ENCODE data around the gene HEG1.

The HEG1 gene

DNA sequence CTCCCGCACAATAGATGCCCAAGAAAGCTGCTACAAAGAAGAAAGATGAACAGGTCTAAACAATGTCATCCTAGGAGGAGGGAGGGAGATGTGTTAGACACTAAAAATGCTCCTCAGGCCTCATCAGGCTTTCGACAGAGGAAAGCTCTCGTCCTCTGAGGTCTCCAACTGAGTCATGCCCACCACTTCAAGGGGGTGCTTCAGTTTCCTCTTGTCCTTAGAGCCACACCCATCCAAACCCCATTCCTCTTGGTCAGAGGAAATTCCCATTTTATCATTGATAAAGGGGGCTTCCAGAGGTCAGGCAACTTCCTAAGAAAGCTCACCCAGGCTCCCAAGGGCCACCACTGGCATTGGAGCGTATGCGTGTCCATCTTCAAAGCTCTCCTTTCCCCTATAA is 50.1 kb downstream of the HEG1 start:
- DNase-seq, result no peak

DNA sequence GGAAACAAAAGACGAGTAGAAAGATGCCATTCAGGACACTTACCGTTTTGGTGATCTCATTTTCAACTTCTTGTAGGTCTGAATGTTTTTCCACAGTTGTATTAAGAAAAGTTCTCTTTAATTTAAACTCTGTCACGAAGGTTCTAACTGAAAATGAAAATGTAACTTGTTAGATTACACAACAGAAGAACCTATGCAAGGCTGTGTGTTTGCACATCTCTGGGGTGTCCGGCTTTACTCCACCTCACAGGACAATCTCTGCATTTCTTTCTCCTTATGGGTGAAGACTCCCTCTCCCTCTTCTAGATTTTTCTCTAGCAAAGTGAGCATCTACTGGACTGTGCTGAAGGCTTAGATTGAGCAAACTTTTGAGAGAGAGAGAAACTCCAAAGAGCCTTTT is 50.6 kb downstream of the HEG1 start:
- DNase-seq, result no peak

DNA sequence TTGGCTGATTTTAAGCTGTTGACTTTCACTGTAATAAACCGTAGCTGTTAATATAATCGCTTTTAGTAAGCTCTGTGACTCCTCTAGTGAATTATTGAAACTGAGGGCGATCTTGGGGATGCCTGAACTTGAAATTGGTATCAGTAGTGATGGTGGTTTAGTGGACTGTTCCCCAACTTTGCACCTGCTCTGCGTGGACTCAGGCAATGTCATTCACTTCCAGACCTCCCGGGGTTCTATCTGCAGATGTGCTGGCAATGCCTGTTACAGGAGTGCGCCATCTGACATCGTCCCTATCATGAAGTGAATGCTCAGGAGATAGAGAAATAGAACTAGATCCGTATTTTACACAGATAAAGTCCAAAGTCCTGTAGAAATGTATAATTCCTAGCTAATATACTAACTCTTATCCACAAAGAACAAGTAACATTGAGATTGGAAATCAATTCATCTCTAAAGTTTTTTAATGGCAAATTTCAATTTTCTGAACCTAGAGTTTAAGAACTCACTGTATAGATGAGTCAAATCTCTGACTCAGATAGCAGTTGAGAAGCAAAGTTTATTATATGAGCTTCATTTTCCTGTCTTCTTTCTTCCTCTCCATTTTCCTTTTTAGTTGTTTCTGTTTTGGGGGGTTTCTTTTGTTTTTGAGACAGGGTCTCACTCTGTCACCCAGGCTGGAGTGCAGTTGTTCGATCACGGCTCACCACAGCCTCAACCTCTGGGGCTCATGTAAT is 51.8 kb downstream of the HEG1 start:
- no peak for DNase-seq

DNA sequence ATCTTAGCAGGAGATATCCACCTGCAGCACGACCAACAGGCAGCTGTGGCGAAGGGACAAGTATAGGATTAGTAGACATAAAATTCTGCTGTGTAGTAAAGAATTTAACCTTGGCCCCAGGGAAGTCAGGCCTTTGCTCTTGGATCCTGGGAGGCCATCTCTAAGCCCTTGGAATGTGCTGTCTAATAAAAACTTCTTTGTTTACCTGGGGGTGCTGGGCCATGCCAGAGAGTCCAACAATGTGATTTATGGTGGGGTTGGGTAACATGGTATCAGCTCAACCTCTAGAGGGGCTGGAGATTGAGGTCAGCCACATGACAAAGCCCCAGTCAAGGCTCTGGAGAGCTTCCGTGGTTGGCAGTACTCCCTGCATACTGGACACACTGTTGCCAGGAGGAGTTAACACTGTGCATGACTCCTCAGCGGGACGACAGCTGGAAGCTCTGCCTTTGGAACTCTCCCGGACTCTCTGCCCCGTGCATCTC is 52.4 kb downstream of the HEG1 start:
- no peak for DNase-seq

DNA sequence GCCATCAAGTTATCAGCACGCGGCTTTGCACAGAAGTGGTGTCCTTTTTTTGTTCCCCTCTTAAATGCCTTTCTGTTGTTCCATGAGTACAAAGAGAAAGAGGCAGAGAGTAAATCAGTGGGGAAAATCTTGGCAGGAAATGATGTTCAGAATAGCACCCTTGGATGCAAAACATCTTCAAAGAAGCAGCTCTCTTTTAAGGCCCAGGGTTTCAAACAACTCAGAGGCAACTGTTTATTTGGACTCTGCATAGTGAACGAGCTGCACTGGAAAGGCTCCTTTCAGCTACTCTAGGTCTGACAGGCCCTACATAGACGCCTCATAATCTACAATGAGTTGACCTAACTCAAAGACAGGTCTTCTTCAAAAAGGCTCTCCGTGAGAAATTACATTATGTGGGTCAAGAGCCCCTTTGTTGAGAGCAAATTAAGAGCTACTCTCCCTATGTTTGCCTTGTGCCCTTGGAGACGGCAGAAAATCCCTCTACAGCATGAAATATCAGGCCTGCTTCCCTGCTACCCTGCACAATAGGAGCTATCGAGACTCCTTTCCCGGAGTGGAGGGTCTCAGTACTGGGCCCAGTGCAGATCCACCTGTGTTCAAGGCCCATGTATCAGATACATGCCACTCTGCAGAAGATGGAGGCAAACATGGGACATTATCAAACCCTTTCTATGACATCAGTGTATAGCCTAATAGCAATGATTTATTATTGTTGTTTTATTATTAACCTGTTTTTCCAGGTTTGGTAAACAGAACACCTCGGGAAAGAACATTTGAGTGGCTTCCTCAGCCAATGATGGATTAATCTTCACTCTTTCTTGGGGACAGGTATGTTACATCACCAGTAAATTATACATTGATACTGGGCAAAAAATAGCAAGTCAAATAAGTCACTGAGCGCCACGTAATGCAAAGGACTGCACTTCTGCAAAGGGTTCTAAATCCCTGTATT is 53.1 kb downstream of the HEG1 start:
- DNase-seq, result no peak

DNA sequence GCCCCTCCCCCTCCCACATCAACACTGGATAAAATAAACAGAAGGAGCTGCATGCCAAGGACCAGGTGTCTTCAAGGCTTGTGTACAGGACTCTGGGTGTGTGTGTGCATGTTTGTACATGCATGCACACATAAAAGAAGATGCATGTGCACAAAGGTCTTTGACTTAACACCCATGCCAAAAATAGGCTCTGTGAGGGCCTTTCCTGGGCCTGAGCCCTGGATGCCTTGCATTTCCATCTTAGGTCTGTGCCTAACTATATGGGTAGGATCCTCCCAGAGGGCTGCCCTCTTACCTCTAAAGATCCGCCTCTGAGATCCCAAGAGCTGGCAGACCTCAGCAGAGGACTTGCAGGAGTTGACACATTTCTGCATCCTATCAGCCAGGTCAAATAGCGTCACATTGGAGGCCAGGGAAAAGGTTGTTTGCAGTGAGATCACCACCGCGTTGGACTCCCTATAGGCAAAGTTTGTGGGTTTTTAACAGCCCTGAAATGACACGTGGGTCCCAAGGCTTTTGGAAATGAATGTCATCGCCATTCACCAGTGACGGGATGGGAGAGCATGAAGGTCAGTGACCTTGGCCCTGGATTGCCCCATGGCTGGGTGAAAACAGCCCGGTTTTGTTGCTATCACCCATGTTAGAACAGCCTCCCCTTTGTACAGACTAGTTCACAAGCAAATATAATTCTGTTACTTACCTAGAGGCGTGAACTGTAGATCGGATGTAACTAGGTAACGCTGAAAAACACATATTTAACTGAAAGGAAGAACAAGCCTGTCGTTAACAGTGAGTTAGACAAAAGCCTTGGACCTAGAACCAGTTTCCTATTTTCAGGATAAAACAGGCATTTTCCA is 54.0 kb downstream of the HEG1 start:
- DNase-seq, result no peak

DNA sequence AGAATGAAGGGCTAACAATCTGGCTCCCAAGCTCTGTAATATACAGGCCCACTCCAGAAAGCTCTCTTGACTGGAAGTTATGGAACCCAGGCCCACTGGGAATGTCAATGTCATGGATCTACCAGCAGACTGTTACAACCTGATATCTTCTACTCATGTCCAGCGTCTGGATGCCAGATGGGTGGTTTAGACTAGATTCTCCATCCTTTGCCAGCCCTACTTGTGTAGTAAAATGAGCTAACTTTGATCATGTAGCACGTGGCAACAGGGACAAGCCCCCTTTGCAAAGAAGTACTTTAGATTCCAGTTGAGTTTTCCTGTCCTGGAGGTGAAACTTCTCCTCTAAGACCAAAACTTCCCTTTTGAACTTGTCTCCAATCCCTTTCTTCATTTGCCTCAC is 55.1 kb downstream of the HEG1 start:
- no peak for DNase-seq

DNA sequence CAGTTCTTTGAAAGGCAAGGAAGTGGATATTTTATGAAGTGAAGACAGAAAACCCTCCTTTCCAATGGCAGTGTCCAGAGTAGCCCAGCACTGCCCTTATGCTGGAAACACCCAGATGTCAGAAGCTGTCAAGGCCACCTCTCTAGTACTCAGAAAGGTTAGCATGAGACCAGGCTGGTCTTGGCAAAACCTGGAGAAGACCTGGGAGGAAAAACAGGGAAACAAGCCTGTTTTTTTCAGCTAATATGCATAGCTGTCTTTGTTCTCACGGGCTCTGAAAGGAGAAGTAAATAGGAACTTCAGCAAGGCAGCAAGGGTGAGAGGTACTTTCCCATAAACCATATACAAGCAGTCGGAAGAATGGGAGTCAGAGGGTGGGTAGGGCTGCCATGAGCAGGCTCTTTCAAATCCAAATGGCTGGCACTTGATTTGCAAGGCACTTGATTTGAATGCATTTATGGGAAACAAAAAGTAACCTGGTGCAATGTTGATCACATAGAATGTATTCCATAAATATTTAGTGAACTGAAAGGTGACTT is 55.8 kb downstream of the HEG1 start:
- DNase-seq, result no peak

DNA sequence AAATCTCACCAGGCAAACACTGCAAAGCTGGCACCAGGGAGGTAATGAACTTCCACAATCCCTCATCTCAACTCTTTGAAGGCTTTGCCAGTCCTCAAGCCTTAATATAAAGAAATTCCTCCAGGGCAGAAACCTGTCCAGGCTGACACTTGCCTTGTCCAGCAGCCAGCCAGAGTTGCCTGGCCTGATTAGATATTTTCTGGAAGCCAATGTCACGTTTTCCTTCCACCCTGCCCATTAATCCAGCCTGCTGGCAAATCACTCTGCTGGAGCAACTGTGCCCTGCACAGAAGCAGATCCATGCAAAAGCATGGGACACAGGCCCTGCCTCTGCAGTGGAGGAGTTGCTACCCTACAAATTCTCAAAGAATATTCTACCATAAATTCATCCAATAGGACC is 56.5 kb downstream of the HEG1 start:
- DNase-seq, result no peak

DNA sequence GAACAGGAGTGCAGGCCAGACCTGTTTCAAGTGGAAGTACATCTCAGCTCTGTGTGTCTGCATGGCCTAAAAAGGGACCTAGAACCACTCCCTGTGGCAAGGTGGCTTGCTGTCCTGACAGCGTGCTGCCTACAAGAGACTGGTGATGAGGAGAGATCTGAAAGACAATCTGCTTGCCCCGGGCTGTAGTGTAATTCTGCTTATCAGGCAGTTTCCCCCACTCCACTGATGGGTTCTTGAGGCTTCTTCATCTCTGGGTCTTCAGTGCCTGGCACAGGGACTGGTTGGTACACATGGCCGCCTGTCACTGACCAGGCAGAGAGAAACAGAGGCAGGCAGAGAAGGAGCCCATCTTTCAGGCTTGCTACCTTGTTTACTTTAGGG is 57.6 kb downstream of the HEG1 start:
- DNase-seq, result no peak

DNA sequence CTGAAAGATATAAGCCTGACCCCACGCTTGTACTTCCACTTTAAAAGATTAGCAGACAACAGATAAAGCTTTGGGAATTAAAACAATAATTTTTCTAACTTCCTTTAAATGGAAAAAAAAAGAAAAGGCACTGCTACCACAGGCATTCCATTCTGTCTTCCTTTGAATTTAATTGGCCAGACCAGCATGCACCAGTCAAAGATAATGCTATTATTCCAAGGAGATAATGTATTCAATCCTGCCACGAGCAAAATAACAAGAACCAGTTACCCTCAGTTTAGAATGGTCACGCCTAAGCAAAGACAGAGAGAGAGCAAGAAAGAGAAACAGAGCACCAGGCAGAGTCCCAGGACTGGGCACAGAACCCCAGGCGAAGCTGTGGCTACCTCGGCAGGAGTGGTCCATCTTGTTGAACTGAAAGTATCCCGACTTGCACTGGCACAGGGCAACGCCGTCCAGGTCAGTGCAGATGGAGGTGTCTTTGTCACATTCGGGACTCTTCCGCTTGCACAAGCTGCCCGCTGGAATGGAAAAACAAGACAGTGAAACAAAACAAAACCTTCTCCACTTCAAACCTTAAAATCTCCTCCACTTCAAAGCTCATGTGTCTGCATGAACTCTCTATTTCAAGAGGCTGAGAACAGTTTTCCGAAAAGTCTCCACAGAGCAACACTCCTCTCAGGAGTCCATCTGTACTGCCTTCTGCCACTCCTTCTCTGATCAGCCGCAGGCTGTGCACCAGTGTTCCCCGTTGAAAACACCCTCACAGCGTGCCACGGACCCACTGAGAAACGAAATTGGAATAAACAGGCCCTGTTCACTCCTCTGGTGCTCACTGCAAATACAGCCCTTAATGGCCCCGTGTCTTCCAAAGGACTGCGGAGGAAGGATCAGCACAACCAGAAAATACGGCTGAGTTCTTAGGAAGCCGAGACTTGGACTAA is 58.2 kb downstream of the HEG1 start:
- no peak for DNase-seq

DNA sequence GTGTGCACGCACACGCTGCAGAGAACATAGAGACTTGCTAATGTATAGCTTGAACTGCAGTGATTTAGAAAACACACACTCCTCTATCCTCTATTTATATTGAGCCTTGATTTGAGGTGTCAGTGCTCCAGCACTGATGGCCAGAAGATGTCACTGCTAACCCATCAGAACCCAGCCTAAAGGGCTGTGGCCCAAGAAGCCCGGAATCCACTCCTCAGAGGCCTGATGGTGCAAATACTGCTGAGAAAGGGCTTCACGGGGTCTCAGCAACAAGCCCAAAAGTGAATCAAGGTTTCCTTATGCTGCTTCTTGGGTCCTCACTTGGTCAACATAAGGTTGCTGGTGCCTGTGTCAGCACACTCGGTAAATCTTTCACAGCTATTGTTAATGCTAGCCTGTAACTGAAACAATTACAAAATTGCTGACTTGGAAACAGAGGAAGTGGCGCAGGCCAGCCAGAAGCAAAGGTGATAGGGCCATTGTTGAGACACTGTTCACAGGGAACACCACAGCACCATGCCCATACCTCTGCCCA is 60.3 kb downstream of the HEG1 start:
- peak; percentile 14 for DNase-seq

DNA sequence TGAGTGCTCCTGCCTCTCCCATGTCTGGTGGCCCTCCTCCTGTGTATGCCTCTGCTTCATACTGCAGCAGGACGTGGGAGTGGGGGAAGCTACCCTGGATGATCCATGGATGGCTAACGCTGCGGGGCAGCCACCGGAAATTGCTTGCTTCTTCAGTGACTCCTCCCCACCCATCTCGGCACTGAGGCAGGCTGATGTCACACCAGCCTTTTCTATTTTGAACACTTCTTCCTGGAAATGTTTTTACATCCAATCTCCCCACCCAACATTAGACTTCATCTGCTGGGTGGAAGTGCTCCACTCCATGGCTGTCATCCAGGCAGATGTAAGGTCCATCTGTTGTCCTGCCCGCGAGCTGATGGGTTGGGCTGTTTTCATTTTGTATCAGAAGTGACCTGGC is 62.3 kb downstream of the HEG1 start:
- DNase-seq, result no peak

DNA sequence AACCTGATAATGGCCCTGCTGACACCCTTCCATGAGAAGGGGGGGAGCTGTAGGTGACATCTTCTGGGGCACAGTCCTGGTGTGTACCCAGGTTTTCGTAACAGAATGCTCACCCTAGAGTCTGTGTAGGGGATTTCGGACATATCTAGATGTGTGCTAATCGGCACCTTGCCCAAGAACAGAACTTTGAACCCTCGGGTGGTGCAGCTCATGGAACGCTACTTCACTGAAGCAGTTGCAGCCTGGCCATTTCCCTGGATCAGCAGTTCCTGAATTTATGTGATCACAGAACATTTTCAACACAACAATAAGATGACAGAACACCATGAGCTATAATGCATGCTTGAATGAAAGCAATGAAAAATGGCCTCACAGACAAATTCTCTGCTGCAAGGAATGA is 63.8 kb downstream of the HEG1 start:
- no peak for DNase-seq

DNA sequence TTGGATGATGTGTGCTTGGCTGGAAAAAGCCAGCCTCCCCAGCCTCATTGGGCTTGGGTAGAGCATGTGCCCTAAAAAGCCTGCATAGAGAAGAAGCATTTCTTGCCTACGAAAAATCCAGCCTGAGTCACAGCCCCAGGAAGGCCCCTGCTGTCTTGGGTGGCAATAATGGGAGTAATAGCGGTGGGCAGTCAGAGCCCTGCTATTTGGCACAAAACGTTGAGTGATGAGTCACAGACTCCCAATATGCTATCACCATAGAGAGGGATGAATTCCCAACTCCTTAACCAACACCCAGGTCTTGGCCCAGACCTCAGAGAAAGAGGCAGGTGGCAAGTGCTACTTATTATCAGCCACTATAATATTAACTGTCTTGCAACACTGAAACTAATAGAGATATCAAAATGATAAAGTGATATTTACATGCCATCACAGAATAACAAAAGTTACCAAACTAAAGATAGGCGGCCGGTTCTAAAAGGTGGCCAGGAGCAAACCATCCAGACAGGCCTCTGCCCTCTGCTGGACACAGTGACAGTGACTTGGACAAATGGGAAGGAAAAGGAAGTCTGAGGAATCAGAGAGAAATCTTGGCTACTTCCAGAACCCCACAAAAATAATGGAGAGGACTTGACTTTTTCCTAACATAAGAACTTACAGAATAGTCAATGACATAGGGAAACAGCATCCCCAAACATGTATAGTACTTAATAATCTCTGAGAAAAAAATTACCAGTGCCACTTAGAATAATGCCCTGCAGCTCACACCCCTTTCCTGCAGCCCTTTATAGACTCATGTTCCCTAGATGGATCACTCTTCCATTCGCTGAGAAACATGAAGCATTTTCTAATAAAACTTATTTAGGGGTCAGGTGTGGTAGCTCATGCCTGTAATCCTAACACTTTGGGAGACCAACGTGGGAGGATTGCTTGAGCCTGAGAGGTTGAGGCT is 69.3 kb downstream of the HEG1 start:
- DNase-seq, result no peak

DNA sequence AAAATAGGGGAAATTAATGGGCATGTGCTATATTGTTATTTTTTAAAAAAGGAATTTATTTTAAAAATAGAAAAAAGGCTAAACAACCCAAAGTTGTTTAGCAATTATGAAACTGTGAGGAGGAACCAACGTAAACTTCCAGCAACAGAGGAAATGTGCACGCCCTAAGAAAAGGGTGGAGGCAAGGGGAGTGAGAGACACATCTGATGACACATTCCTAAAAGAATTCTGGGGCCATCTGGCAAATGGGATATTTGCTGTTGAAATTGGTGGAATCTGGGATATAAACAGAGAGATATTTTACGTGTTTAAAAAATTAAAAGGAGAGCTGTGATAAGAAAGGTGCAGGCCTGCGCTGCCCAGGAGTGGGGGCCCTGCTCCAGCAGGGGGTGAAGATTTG is 70.4 kb downstream of the HEG1 start:
- no peak for DNase-seq

DNA sequence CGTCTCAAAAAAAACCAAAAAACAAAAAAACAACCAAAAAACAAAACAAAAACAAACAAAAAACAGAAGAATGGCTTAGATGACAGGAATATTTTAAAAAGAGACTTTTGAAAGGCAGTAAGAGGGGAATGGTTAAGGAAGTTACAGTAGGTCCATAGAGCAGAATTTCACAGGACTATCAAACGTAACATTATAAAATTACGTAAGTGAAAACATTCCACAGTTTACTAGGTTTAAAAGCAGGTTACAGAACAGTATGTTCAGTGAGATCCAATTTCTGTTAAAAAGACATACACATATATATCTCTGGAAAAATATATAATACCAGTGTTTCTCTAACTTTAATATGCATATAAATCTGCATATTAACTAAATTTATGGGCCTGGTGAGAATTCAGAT is 71.0 kb downstream of the HEG1 start:
- DNase-seq, result no peak

DNA sequence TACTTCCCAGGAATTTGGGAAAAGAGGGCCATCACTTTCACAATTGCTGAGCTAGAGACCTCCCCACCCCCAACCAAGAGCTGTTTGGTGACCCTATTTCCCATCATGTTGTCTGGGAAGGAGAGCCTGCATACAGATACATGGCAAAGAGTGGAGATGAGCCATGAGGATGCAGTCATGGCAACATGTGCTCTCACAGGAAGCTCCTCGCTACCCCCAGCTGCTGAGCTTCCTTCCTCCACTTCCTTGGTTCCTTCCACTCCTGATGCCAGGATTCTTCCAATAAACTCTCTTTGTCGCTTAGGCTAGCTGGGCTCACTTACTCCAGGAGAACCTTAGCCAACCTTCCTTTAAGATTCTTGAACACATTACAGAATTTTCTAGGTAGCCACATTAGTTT is 72.9 kb downstream of the HEG1 start:
- no peak for DNase-seq

DNA sequence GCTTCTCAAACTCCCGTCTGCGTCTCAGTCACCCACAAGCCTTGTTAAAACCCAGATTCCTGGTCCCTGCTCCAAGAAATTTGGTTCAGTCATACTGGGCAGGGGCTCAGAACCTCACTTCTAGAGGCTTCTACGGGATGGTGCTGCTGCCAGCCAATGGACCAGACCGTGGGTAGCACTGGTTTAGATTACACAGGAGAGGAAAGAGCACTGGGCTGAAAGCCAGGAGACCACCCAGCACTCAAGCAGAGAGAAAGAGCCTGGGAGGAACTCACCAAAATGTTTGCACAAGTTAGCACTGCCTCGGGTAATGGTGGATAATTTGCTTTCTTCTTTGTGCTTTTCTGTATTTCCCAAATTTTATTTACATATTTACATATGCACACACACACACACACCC is 74.3 kb downstream of the HEG1 start:
- no peak for DNase-seq

DNA sequence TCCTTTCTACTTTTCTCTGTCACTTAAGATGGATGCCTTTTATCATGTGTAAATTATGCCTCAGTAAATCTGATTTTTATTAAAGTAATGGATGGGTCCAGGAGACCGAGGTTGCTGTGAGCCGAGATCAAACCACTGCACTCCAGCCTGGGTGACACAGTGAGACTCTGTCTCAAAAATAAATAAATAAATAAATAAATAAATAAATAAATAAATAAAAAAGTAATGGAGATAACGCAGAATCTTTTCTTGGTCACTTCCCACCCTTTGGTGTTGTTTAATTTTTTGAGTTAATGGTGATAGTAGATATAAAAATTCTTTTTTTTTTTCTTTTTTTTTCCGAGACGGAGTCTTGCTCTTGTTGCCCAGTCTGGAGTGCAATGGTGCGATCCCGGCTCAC is 77.2 kb downstream of the HEG1 start:
- no peak for DNase-seq
